NCI-H2081 (cell line): Measurements from ENCODE around the gene GADD45B.
"Not testable (repeated sequence)": the region's sequence is repeated elsewhere in the genome, so short reads cannot be mapped to it uniquely, and the experiment has no call there.

Experiments
- DNase-seq, 2 experiments: peaks; one replicate each; lab custom pipeline; 2025; lab: John Stamatoyannopoulos, UW

Gene GADD45B

GRCh38 chr19:2443785-2444182, 32.1 kb upstream of the GADD45B start:
- DNase-seq: no peak

- DNase-seq: no peak
Measured at GRCh38 chr19:2444251-2445002, 31.5 kb upstream of the GADD45B start.

GRCh38 chr19:2446381-2446780, 29.5 kb upstream of the GADD45B start:
- DNase-seq: no peak

- DNase-seq: no peak
Measured at GRCh38 chr19:2449019-2449418, 26.9 kb upstream of the GADD45B start.

GRCh38 chr19:2451138-2451537, 24.8 kb upstream of the GADD45B start:
- no peak for DNase-seq

GRCh38 chr19:2451741-2452140, 24.2 kb upstream of the GADD45B start:
- DNase-seq: no peak

GRCh38 chr19:2453431-2454025, 22.4 kb upstream of the GADD45B start:
- no peak for DNase-seq

GRCh38 chr19:2454199-2454961, 21.5 kb upstream of the GADD45B start:
- no peak for DNase-seq

GRCh38 chr19:2454962-2455850, 20.7 kb upstream of the GADD45B start:
- no peak for DNase-seq

GRCh38 chr19:2455851-2456570, 19.9 kb upstream of the GADD45B start:
- peak in 1 of 2 experiments; percentile 7 for DNase-seq

- DNase-seq: no peak
Measured at GRCh38 chr19:2457394-2458037, 18.4 kb upstream of the GADD45B start.

- no peak for DNase-seq
Measured at GRCh38 chr19:2458054-2458453, 17.9 kb upstream of the GADD45B start.

GRCh38 chr19:2458776-2459175, 17.2 kb upstream of the GADD45B start:
- DNase-seq: not testable (repeated sequence)

- DNase-seq: no peak
Measured at GRCh38 chr19:2460245-2460644, 15.7 kb upstream of the GADD45B start.

GRCh38 chr19:2461751-2462634, 13.9 kb upstream of the GADD45B start:
- peak; percentile 40 to 75 for DNase-seq

- peak; percentile 55 to 76 for DNase-seq
Measured at GRCh38 chr19:2462635-2463421, 13.1 kb upstream of the GADD45B start.

GRCh38 chr19:2463694-2464093, 12.2 kb upstream of the GADD45B start:
- not testable (repeated sequence) for DNase-seq

GRCh38 chr19:2464389-2464788, 11.5 kb upstream of the GADD45B start:
- no peak for DNase-seq

GRCh38 chr19:2468596-2468995, 7.3 kb upstream of the GADD45B start:
- DNase-seq: no peak
